GM12892 (cell line): ENCODE measurements around the gene LIME1. TPM values are rescaled to one million over a fixed set of nuclear protein-coding genes. Genes with fewer than 3 reads are reported as not detected.

Experiments used
- DNase-seq: peaks from one replicate; pipeline ENCODE4 v3.0.0; 2011; ENCODE audit not compliant: insufficient read length
- FAIRE-seq: peaks from 2 replicates; lab custom pipeline; 2011; peaks lifted over from hg19 to GRCh38; lab: Jason Lieb, UNC
- POLR2A ChIP-seq: IDR thresholded peaks from 2 replicates; pipeline ENCODE4 v1.6.1; 2011; ENCODE audit warnings: low read depth, low read length, control low read depth
- POLR2AphosphoS5 ChIP-seq: IDR thresholded peaks from 2 replicates; pipeline ENCODE4 v1.6.1; 2011; ENCODE audit warnings: low read depth, low read length, control low read depth
- TAF1 ChIP-seq: IDR thresholded peaks from 2 replicates; pipeline ENCODE4 v1.6.1; 2011; ENCODE audit warnings: low read depth, mild to moderate bottlenecking, control low read depth, low read length, borderline replicate concordance
- polyA plus RNA-seq: library from polyadenylated mRNA; unstranded; fragments of >200 nt; gene quantifications from one replicate; pipeline ENCODE4 v1.2.1, GENCODE V29; 2012; ENCODE audit warnings: missing spikeins, inconsistent platforms; ENCODE audit not compliant: missing spikeins

LIME1 gene
- polyA plus RNA-seq = 0.47 TPM

GRCh38 chr20:63735859-63736718 is at the start of gene LIME1:
TSS of gene LIME1 (plus strand) at chr20:63736664. CDS start at chr20:63737550, 886 bp downstream.
- peak; percentile 74 for FAIRE-seq
- TF ChIP-seq TAF1 = no peak
- TF ChIP-seq POLR2A = peak; percentile 48; the same call in 1 of the 2 replicates
- peak; percentile 15; the same call in 1 of the 2 replicates for TF ChIP-seq POLR2AphosphoS5
- DNase-seq = peak; percentile 68

GRCh38 chr20:63687419-63688178 is 48.9 kb upstream of the LIME1 start:
- no peak for DNase-seq
- no peak for FAIRE-seq
- TF ChIP-seq TAF1 = no peak
- no peak for TF ChIP-seq POLR2AphosphoS5
- no peak for TF ChIP-seq POLR2A

- FAIRE-seq = no peak
- TF ChIP-seq POLR2AphosphoS5 (no peak), POLR2A (no peak), TAF1 (no peak)
- DNase-seq = no peak
These were observed 48.0 kb upstream of the LIME1 start for GRCh38 chr20:63688228-63689045.

- TF ChIP-seq TAF1 (no peak), POLR2AphosphoS5 (no peak)
- FAIRE-seq = no peak
- DNase-seq = no peak
These were observed 47.1 kb upstream of the LIME1 start for GRCh38 chr20:63689046-63690002.

- TF ChIP-seq POLR2A (no peak), TAF1 (no peak), POLR2AphosphoS5 (no peak)
- no peak for FAIRE-seq
- no peak for DNase-seq
These were observed 46.2 kb upstream of the LIME1 start for GRCh38 chr20:63690003-63690897.

GRCh38 chr20:63690898-63691710 is 45.4 kb upstream of the LIME1 start:
- DNase-seq (no peak), FAIRE-seq (no peak)
- no peak for TF ChIP-seq POLR2AphosphoS5
- no peak for TF ChIP-seq POLR2A
- TF ChIP-seq TAF1 = no peak

GRCh38 chr20:63691711-63692435 is 44.6 kb upstream of the LIME1 start:
- no peak for FAIRE-seq
- no peak for DNase-seq
- TF ChIP-seq POLR2AphosphoS5 (no peak), POLR2A (no peak), TAF1 (no peak)

GRCh38 chr20:63692436-63693082 is 43.9 kb upstream of the LIME1 start:
- DNase-seq = no peak
- TF ChIP-seq POLR2A = no peak
- no peak for TF ChIP-seq TAF1
- no peak for TF ChIP-seq POLR2AphosphoS5

More at GRCh38 chr20:63692436-63693082, 43.9 kb upstream of the LIME1 start:
- FAIRE-seq = no peak
